Measurements from ENCODE around the gene SIK2.

- no peak for TF ChIP-seq NFIC (IDR thresholded peaks at IDR 0.05)
- TF ChIP-seq TCF12 (IDR thresholded peaks at IDR 0.05; ENCODE audit: low read depth): no peak
- TF ChIP-seq RAD21 (IDR thresholded peaks at IDR 0.05; ENCODE audit: low read depth): no peak
- no peak for TF ChIP-seq CREB1 (IDR thresholded peaks at IDR 0.05; ENCODE audit: low read depth)
- TF ChIP-seq EGR1 (IDR thresholded peaks at IDR 0.05): no peak
Measured at GRCh38 chr11:111663820-111664219, 61.6 kb downstream of the SIK2 start.

Data from Ishikawa (cell line).